Liver (tissue), 9 donors: Measurements from ENCODE around the gene UGCG. TPM values are rescaled to one million over a fixed set of nuclear protein-coding genes. Genes with fewer than 3 reads are reported as not detected.

Source experiments
- DNase-seq: peaks from one replicate; pipeline ENCODE4 v3.0.0-alpha.2; 2017; ENCODE audit warnings: low spot score
- H3K27ac ChIP-seq, 2 donors: one replicate each; pipeline ENCODE4 v1.7.0; 2013; ENCODE audit warnings: inconsistent platforms in 2 of 2, low read length in 2 of 2, control low read depth in 1 of 2, low read depth in 1 of 2, mild to moderate bottlenecking in 1 of 2
- H3K27me3 ChIP-seq, 4 donors: one replicate each; pipeline versions ENCODE4 v1.6.1 to v1.7.0; 2013; ENCODE audit warnings: low read length in 3 of 4, inconsistent platforms in 1 of 4, mild to moderate bottlenecking in 1 of 4, moderate library complexity in 1 of 4; ENCODE audit not compliant: control insufficient read depth in 4 of 4, insufficient read depth in 4 of 4
- H3K36me3 ChIP-seq, 4 donors: one replicate each; pipeline versions ENCODE4 v1.6.1 to v1.7.0; 2013; ENCODE audit warnings: low read length in 3 of 4, mild to moderate bottlenecking in 3 of 4, low read depth in 1 of 4, moderate library complexity in 1 of 4; ENCODE audit not compliant: control insufficient read depth in 4 of 4, insufficient read depth in 3 of 4
- H3K4me1 ChIP-seq, 4 donors: one replicate each; pipeline versions ENCODE4 v1.6.1 to v1.7.0; 2013; ENCODE audit warnings: low read length in 3 of 4, mild to moderate bottlenecking in 3 of 4, moderate library complexity in 1 of 4; ENCODE audit not compliant: control insufficient read depth in 4 of 4, insufficient read depth in 4 of 4
- H3K4me3 ChIP-seq, 3 donors: one replicate each; pipeline versions ENCODE4 v1.6.1 to v1.7.0; 2013; ENCODE audit warnings: low read length in 3 of 3, control low read depth in 1 of 3, low read depth in 1 of 3, mild to moderate bottlenecking in 1 of 3
- H3K9ac ChIP-seq, 2 donors: one replicate each; pipeline ENCODE4 v1.7.0; 2013; ENCODE audit warnings: low read length in 2 of 2, mild to moderate bottlenecking in 2 of 2, moderate library complexity in 2 of 2, control low read depth in 1 of 2, low read depth in 1 of 2
- H3K9me3 ChIP-seq, 4 donors: one replicate each; pipeline versions ENCODE4 v1.6.1 to v1.7.0; 2013; ENCODE audit warnings: low read length in 3 of 4; ENCODE audit not compliant: control insufficient read depth in 4 of 4
- ATF3 ChIP-seq: IDR thresholded peaks from 2 replicates; pipeline ENCODE4 v1.6.1; 2016; ENCODE audit warnings: antibody characterized with exemption
- CTCF ChIP-seq: fragments of 150-350 bp; IDR thresholded peaks from 2 replicates; pipeline ENCODE4 v1.5.1; 2017; ENCODE audit warnings: improper control_type of control experiment, low read depth, low read length; ENCODE audit not compliant: missing input control
- EGR1 ChIP-seq, 2 donors: IDR thresholded peaks; 2 replicates each; pipeline ENCODE4 v1.6.1; 2016 to 2018; ENCODE audit warnings: antibody characterized with exemption in 2 of 2, low read depth in 2 of 2
- FOXA1 ChIP-seq: IDR thresholded peaks from 2 replicates; pipeline ENCODE4 v1.6.1; 2016; ENCODE audit warnings: antibody characterized with exemption
- FOXA2 ChIP-seq: IDR thresholded peaks from 2 replicates; pipeline ENCODE4 v1.6.1; 2016; ENCODE audit warnings: antibody characterized with exemption
- GABPA ChIP-seq, 2 donors: IDR thresholded peaks in 1 of 2; conservative IDR thresholded peaks in 1 of 2; 2 replicates each; pipeline ENCODE4 v1.6.1; 2016; ENCODE audit warnings: antibody characterized with exemption in 2 of 2, mild to moderate bottlenecking in 1 of 2, moderate library complexity in 1 of 2
- HNF4A ChIP-seq, 2 donors: conservative IDR thresholded peaks; 2 replicates each; pipeline ENCODE4 v1.6.1; 2016; ENCODE audit warnings: antibody characterized with exemption in 2 of 2, mild to moderate bottlenecking in 2 of 2
- HNF4G ChIP-seq: IDR thresholded peaks from 2 replicates; pipeline ENCODE4 v1.6.1; 2016; ENCODE audit warnings: antibody characterized with exemption
- JUND ChIP-seq, 2 donors: IDR thresholded peaks; 2 replicates each; pipeline ENCODE4 v1.6.1; 2016; ENCODE audit warnings: antibody characterized with exemption in 2 of 2
- MAX ChIP-seq: IDR thresholded peaks from 2 replicates; pipeline ENCODE4 v1.6.1; 2016; ENCODE audit warnings: antibody characterized with exemption
- NR2F2 ChIP-seq: IDR thresholded peaks from 2 replicates; pipeline ENCODE4 v1.6.1; 2016; ENCODE audit warnings: antibody characterized with exemption
- RAD21 ChIP-seq, 2 donors: IDR thresholded peaks; 2 replicates each; pipeline ENCODE4 v1.6.1; 2016; ENCODE audit warnings: antibody characterized with exemption in 2 of 2, mild to moderate bottlenecking in 2 of 2
- REST ChIP-seq: IDR thresholded peaks from 2 replicates; pipeline ENCODE4 v1.6.1; 2016; ENCODE audit warnings: antibody characterized with exemption, mild to moderate bottlenecking
- RXRA ChIP-seq, 2 donors: IDR thresholded peaks; 2 replicates each; pipeline ENCODE4 v1.6.1; 2017 to 2018; ENCODE audit warnings: antibody characterized with exemption in 2 of 2, mild to moderate bottlenecking in 1 of 2
- TAF1 ChIP-seq: conservative IDR thresholded peaks from 2 replicates; pipeline ENCODE4 v1.6.1; 2016; ENCODE audit warnings: antibody characterized with exemption, mild to moderate bottlenecking
- YY1 ChIP-seq: IDR thresholded peaks from 2 replicates; pipeline ENCODE4 v1.6.1; 2016; ENCODE audit warnings: antibody characterized with exemption, mild to moderate bottlenecking
- ZBTB33 ChIP-seq: IDR thresholded peaks from 2 replicates; pipeline ENCODE4 v1.6.1; 2016; ENCODE audit warnings: antibody characterized with exemption
- WGBS: extraction: QIAGEN DNeasy Blood & Tissue Kit; methylation state at CpG from one replicate; pipeline ENCODE4 v1.1.7; 2013; 5-methylcytosine and 5-hydroxymethylcytosine counted together
- polyA plus RNA-seq, 2 donors: library from polyadenylated mRNA; stranded (reverse) in 1 of 2; unstranded in 1 of 2; fragments of 200-250 nt in 1 of 2; fragments of >200 nt in 1 of 2; fragmentation: Nextera tagmentation in 1 of 2; extraction: Ambion mirVana in 1 of 2; gene quantifications; one replicate each; pipeline versions ENCODE4 v1.2.1 to v1.2.3, GENCODE V29; 2013 to 2015
- total RNA-seq, 2 donors: library from RNA; depleted of rRNA; stranded (reverse); fragments of >200 nt; gene quantifications; one replicate each; pipeline ENCODE4 v1.2.3, GENCODE V29; 2014
- donor health status: healthy.
- donor health status: healthy.
- donor health status: healthy.
- donor health status: healthy.
- donor health status: healthy.

The UGCG gene
- total and polyA plus RNA-seq, 4 donors, result 5.2 to 44.2 (median 12.0) TPM

- peak overlapping the region; percentile 10 to 21 for H3K27ac ChIP-seq
- H3K9me3 ChIP-seq, result no peaks in the 10 kb centered on the region
- no peak for TF ChIP-seq GABPA (IDR thresholded peaks at IDR 0.05 in 1 of 2, conservative IDR thresholded peaks at IDR 0.05 in 1 of 2)
- TF ChIP-seq REST, result no peak
- no peak for TF ChIP-seq RXRA (IDR thresholded peaks at IDR 0.05)
- no peak for TF ChIP-seq FOXA2
- no peak for TF ChIP-seq NR2F2
- TF ChIP-seq CTCF, result no peak
- TF ChIP-seq HNF4G, result no peak
- peak overlapping the region in 1 of 3 donors; percentile 23 for H3K4me3 ChIP-seq
- DNase-seq, result no peak
- no peaks in the 10 kb centered on the region for H3K36me3 ChIP-seq
- H3K27me3 ChIP-seq, result no peaks in the 10 kb centered on the region
- peaks cover 8 to 54% (median 44%) of the 10 kb centered on the region in 4 donors for H3K4me1 ChIP-seq
- peak overlapping the region in 1 of 2 donors; percentile 38 for H3K9ac ChIP-seq
- WGBS, result 67% methylated on average over 6 of the region's 6 CpGs
Measured at GRCh38 chr9:111900151-111900857, 3.7 kb downstream of the UGCG start.

GRCh38 chr9:111900858-111901612 is 4.4 kb downstream of the UGCG start:
- Histone ChIP-seq H3K27me3 (no peaks in the 10 kb centered on the region), H3K36me3 (no peaks in the 10 kb centered on the region), H3K9ac (no peak overlapping the region), H3K27ac (peak overlapping the region; percentile 10 to 38), H3K4me1 (peaks cover 8 to 48% (median 45%) of the 10 kb centered on the region in 4 donors), H3K4me3 (no peak overlapping the region), H3K9me3 (no peaks in the 10 kb centered on the region)
- 64% methylated on average over 15 of the region's 15 CpGs for WGBS
- peak; percentile 63 for DNase-seq
- TF ChIP-seq MAX (no peak), HNF4A (conservative IDR thresholded peaks at IDR 0.05) (peak; percentile 82), YY1 (no peak), JUND (IDR thresholded peaks at IDR 0.05) (no peak), REST (peak; percentile 59), FOXA1 (peak; percentile 15), NR2F2 (peak; percentile 11), GABPA (IDR thresholded peaks at IDR 0.05 in 1 of 2, conservative IDR thresholded peaks at IDR 0.05 in 1 of 2) (no peak), EGR1 (IDR thresholded peaks at IDR 0.05; ENCODE audit: low read depth in 2 of 2) (no peak), ZBTB33 (no peak), RAD21 (IDR thresholded peaks at IDR 0.05) (peak in 1 of 2 donors; percentile 17), ATF3 (no peak), HNF4G (peak; percentile 48), FOXA2 (no peak), TAF1 (no peak)
